HCT116 (cell line): Measurements from ENCODE around the gene TBC1D12. TPM values are rescaled to one million over a fixed set of nuclear protein-coding genes. Genes with fewer than 3 reads are reported as not detected.

ENCODE experiments used
- ATAC-seq: fragments of 200-7000 bp; cut with Tn5 transposase; 2 replicates; pipeline ENCODE4 v1.9.1; 2020; ENCODE audit warnings: mild to moderate bottlenecking, moderate library complexity
- BruUV-seq: library from RNA; stranded (reverse); fragments of 400-500 nt; replicated peaks from 2 replicates; lab custom pipeline; 2021; lab: Mats Ljungman, UMichigan
- CTCF ChIA-PET: fragments of 300-600 bp; sonication (Branson Sonifier 250); formaldehyde crosslinking; loops from one replicate; lab custom pipeline; 2021; ENCODE audit warnings: antibody characterized with exemption; lab: Charles Lee
- POLR2A ChIA-PET: fragments of 300-600, 350-600 bp; sonication (Branson Sonifier 250); formaldehyde crosslinking; loops from one replicate; lab custom pipeline; 2021; ENCODE audit warnings: antibody characterized with exemption; lab: Charles Lee
- RAD21 ChIA-PET, 2 experiments: fragments of 300-600 bp; sonication (Branson Sonifier 250); formaldehyde crosslinking; loops; one replicate each; lab custom pipeline; 2023; ENCODE audit warnings: low total read pairs in 2 of 2; ENCODE audit not compliant: uncharacterized antibody in 2 of 2, unreplicated experiment in 2 of 2, low non-redundant PET in 1 of 2; lab: Charles Lee
- DNase-seq: peaks from one replicate; pipeline ENCODE4 v3.0.0-alpha.2; 2010; ENCODE audit warnings: low read depth, low spot score
- H2AFZ ChIP-seq: fragments of 200-600 bp; shearing (Covaris generic), sonication (generic); 2 replicates; pipeline ENCODE4 v1.6.1; 2017; ENCODE audit warnings: low read depth, mixed run types, mixed read lengths, antibody characterized with exemption, low read length; ENCODE audit not compliant: poor library complexity, severe bottlenecking
- H3K27ac ChIP-seq: 2 replicates; pipeline ENCODE4 v1.5.1; 2012; ENCODE audit warnings: low read depth, low read length
- H3K27me3 ChIP-seq: fragments of 200-600 bp; sonication (generic); 2 replicates; pipeline ENCODE4 v1.6.1; 2016; ENCODE audit warnings: mixed run types, low read length, mixed read lengths; ENCODE audit not compliant: insufficient read depth
- H3K36me3 ChIP-seq, 2 experiments: fragments of 200-500 bp in 1 of 2; fragments of 200-600 bp in 1 of 2; sonication (Bioruptor generic) in 1 of 2; sonication (generic) in 1 of 2; 2 replicates each; pipeline versions ENCODE4 v1.5.1 to v1.6.1; 2014 to 2016; ENCODE audit warnings: low read length in 2 of 2, inconsistent platforms in 1 of 2, mixed read lengths in 1 of 2, mixed run types in 1 of 2; ENCODE audit not compliant: insufficient read depth in 2 of 2, control insufficient read depth in 1 of 2
- H3K4me1 ChIP-seq, 2 experiments: fragments of 200-600 bp in 1 of 2; sonication (generic) in 1 of 2; 2 replicates each; pipeline versions ENCODE4 v1.5.1 to v1.6.1; 2012 to 2017; ENCODE audit warnings: low read length in 2 of 2, inconsistent platforms in 1 of 2, mild to moderate bottlenecking in 1 of 2, mixed read lengths in 1 of 2, mixed run types in 1 of 2, moderate library complexity in 1 of 2; ENCODE audit not compliant: insufficient read depth in 2 of 2, control insufficient read depth in 1 of 2
- H3K4me2 ChIP-seq: fragments of 200-600 bp; sonication (generic); 2 replicates; pipeline ENCODE4 v1.6.1; 2017; ENCODE audit warnings: mixed run types, low read length, mixed read lengths
- H3K4me3 ChIP-seq, 2 experiments: fragments of 200-600 bp in 1 of 2; sonication (generic) in 1 of 2; replicated peaks in 1 of 2; 2 replicates each; pipeline ENCODE4 v1.5.1; 2011 to 2016; ENCODE audit warnings: low read length in 2 of 2, control low read depth in 1 of 2, low read depth in 1 of 2, mild to moderate bottlenecking in 1 of 2, mixed read lengths in 1 of 2, mixed run types in 1 of 2
- H3K79me2 ChIP-seq: fragments of 200-600 bp; sonication (generic); 2 replicates; pipeline ENCODE4 v1.6.1; 2017; ENCODE audit warnings: mild to moderate bottlenecking, mixed run types, low read length, moderate library complexity, mixed read lengths; ENCODE audit not compliant: insufficient read depth
- H3K9ac ChIP-seq: fragments of 200-600 bp; sonication (generic); 2 replicates; pipeline ENCODE4 v1.6.1; 2016; ENCODE audit warnings: low read length, mixed read lengths
- H3K9me2 ChIP-seq: fragments of 200-600 bp; sonication (generic), shearing (Covaris generic); 2 replicates; pipeline ENCODE4 v1.6.1; 2017; ENCODE audit warnings: mixed run types, mild to moderate bottlenecking, moderate library complexity; ENCODE audit not compliant: insufficient read depth
- H3K9me3 ChIP-seq, 2 experiments: fragments of 200-500 bp in 1 of 2; fragments of 200-600 bp in 1 of 2; sonication (Bioruptor generic) in 1 of 2; sonication (generic) in 1 of 2; 2 replicates each; pipeline ENCODE4 v1.6.1; 2014 to 2017; ENCODE audit warnings: low read length in 2 of 2, mixed read lengths in 2 of 2, inconsistent platforms in 1 of 2, low read depth in 1 of 2, mild to moderate bottlenecking in 1 of 2, mixed run types in 1 of 2, moderate library complexity in 1 of 2; ENCODE audit not compliant: control insufficient read depth in 1 of 2, insufficient read depth in 1 of 2
- H4K20me1 ChIP-seq: fragments of 200-600 bp; sonication (generic), shearing (Covaris generic); 2 replicates; pipeline ENCODE4 v1.6.1; 2017; ENCODE audit warnings: mixed run types, mild to moderate bottlenecking, moderate library complexity; ENCODE audit not compliant: insufficient read depth
- ATF3 ChIP-seq: IDR thresholded peaks from 2 replicates; pipeline ENCODE4 v1.6.1; 2012
- CBX3 ChIP-seq: IDR thresholded peaks from 2 replicates; pipeline ENCODE4 v1.6.1; 2012; ENCODE audit warnings: low read depth
- CEBPB ChIP-seq: IDR thresholded peaks from 2 replicates; pipeline ENCODE4 v1.6.1; 2012; ENCODE audit warnings: low read depth
- CTCF ChIP-seq, 3 experiments: fragments of 200-600 bp in 1 of 3; sonication (generic) in 1 of 3; IDR thresholded peaks in 2 of 3; conservative IDR thresholded peaks in 1 of 3; 2 replicates each; pipeline ENCODE4 v1.5.1; 2012 to 2017; ENCODE audit warnings: low read depth in 2 of 3, low read length in 2 of 3, antibody characterized with exemption in 1 of 3, borderline replicate concordance in 1 of 3, control low read depth in 1 of 3, mild to moderate bottlenecking in 1 of 3, mixed read lengths in 1 of 3, mixed run types in 1 of 3, moderate library complexity in 1 of 3; ENCODE audit not compliant: insufficient read depth in 1 of 3
- EGR1 ChIP-seq: IDR thresholded peaks from 2 replicates; pipeline ENCODE4 v1.6.1; 2012; ENCODE audit warnings: low read depth
- ELF1 ChIP-seq: IDR thresholded peaks from 2 replicates; pipeline ENCODE4 v1.6.1; 2012; ENCODE audit warnings: low read depth, borderline replicate concordance
- EZH2phosphoT487 ChIP-seq: fragments of 200-600 bp; IDR thresholded peaks from 2 replicates; pipeline ENCODE4 v1.6.1; 2018; ENCODE audit warnings: antibody characterized with exemption, borderline replicate concordance
- FOSL1 ChIP-seq: IDR thresholded peaks from 2 replicates; pipeline ENCODE4 v1.6.1; 2012; ENCODE audit warnings: low read depth
- JUND ChIP-seq: IDR thresholded peaks from 2 replicates; pipeline ENCODE4 v1.6.1; 2012
- MAX ChIP-seq: IDR thresholded peaks from 2 replicates; pipeline ENCODE4 v1.6.1; 2012
- POLR2A ChIP-seq: IDR thresholded peaks from 2 replicates; pipeline ENCODE4 v1.7.0; 2011; ENCODE audit warnings: borderline replicate concordance; ENCODE audit not compliant: insufficient read depth, insufficient read length; ENCODE audit errors: extremely low read depth
- POLR2AphosphoS5 ChIP-seq: IDR thresholded peaks from 2 replicates; pipeline ENCODE4 v1.6.1; 2011; ENCODE audit warnings: mild to moderate bottlenecking, low read depth, low read length, moderate library complexity
- REST ChIP-seq: IDR thresholded peaks from 2 replicates; pipeline ENCODE4 v1.6.1; 2012; ENCODE audit warnings: low read depth
- SIN3A ChIP-seq: IDR thresholded peaks from 2 replicates; pipeline ENCODE4 v1.6.1; 2012; ENCODE audit warnings: low read depth
- SRF ChIP-seq: IDR thresholded peaks from 2 replicates; pipeline ENCODE4 v1.6.1; 2012; ENCODE audit warnings: low read depth
- YY1 ChIP-seq: IDR thresholded peaks from 2 replicates; pipeline ENCODE4 v1.6.1; 2011; ENCODE audit warnings: low read length, low read depth, moderate library complexity, mild to moderate bottlenecking; ENCODE audit not compliant: insufficient replicate concordance; ENCODE audit errors: extremely low read depth
- ZBTB33 ChIP-seq: IDR thresholded peaks from 2 replicates; pipeline ENCODE4 v1.6.1; 2011; ENCODE audit warnings: mild to moderate bottlenecking, low read length, moderate library complexity; ENCODE audit not compliant: insufficient replicate concordance; ENCODE audit errors: extremely low read depth
- ZFX ChIP-seq: fragments of 450-650 bp; IDR thresholded peaks from 2 replicates; pipeline ENCODE4 v1.6.1; 2017
- ZNF274 ChIP-seq: fragments of 200-500 bp; sonication (Bioruptor generic); IDR thresholded peaks from 2 replicates; pipeline ENCODE4 v1.6.1; 2014; ENCODE audit warnings: mild to moderate bottlenecking, low read depth, low read length, inconsistent platforms
- intact Hi-C: fragments of 100-400 bp; cut with micrococcal nuclease; formaldehyde crosslinking; loops from 2 replicates; pipeline ENCODE4 v1.10.0; 2022
- total RNA-seq: library from RNA; stranded (reverse); gene quantifications from one replicate; pipeline ENCODE4 v1.2.1, GENCODE V29; 2021; ENCODE audit not compliant: unreplicated experiment

TBC1D12 gene
- total RNA-seq, 1 experiment from 2014 or later: 7.1 TPM

GRCh38 chr10:94533027-94533426 lies 130.7 kb downstream of the TBC1D12 start:
- TF ChIP-seq POLR2AphosphoS5: no peak
- TF ChIP-seq CTCF (IDR thresholded peaks at IDR 0.05 in 2 of 3, conservative IDR thresholded peaks at IDR 0.05 in 1 of 3; ENCODE audit: borderline replicate concordance in 1 of 3, insufficient read depth in 1 of 3, low read depth in 2 of 3, low read length in 2 of 3): no peak
- no peak for TF ChIP-seq ZBTB33
- no peak for TF ChIP-seq YY1
- no peak for TF ChIP-seq ZFX
- TF ChIP-seq ZNF274: no peak
- TF ChIP-seq MAX: no peak
- TF ChIP-seq CEBPB: no peak
- TF ChIP-seq CBX3: no peak
- TF ChIP-seq FOSL1: no peak
- TF ChIP-seq SIN3A: no peak
- no peak for TF ChIP-seq ATF3
- TF ChIP-seq SRF: no peak
- TF ChIP-seq REST: no peak
- no peak for TF ChIP-seq EZH2phosphoT487
- TF ChIP-seq EGR1: no peak
- no peak for TF ChIP-seq ELF1
- no peak for TF ChIP-seq JUND
- TF ChIP-seq POLR2A: no peak
- no peak for ATAC-seq
- Histone ChIP-seq H3K9ac (no peak overlapping the region), H3K79me2 (no peaks in the 10 kb centered on the region), H2AFZ (no peak overlapping the region), H3K4me2 (no peak overlapping the region), H3K9me2 (no peaks in the 10 kb centered on the region), H3K27ac (no peak overlapping the region), H3K4me3 (no peak overlapping the region), H4K20me1 (no peaks in the 10 kb centered on the region), H3K27me3 (no peaks in the 10 kb centered on the region), H3K4me1 (no peaks in the 10 kb centered on the region), H3K9me3 (no peaks in the 10 kb centered on the region), H3K36me3 (no peaks in the 10 kb centered on the region)
- intact Hi-C loops: no loop called here
- DNase-seq: no peak
- POLR2A ChIA-PET: no interaction called here
- BruUV-seq: no TSS peak
- CTCF ChIA-PET: no interaction called here
- RAD21 ChIA-PET: no interaction called here
